Caco-2 (cell line): Measurements from ENCODE around the gene AMHR2. TPM values are rescaled to one million over a fixed set of nuclear protein-coding genes. Genes with fewer than 3 reads are reported as not detected.

Experiments
- BruUV-seq: library from RNA; stranded (reverse); fragments of 400-500 nt; replicated peaks from 2 replicates; lab custom pipeline; 2021; lab: Mats Ljungman, UMichigan
- CTCF ChIA-PET: fragments of 300-600 bp; sonication (Branson Sonifier 250); formaldehyde crosslinking; loops from one replicate; lab custom pipeline; 2022; ENCODE audit warnings: antibody characterized with exemption; lab: Charles Lee
- POLR2A ChIA-PET: fragments of 300-600 bp; sonication (Branson Sonifier 250); formaldehyde crosslinking; loops from one replicate; lab custom pipeline; 2022; ENCODE audit warnings: antibody characterized with exemption; lab: Charles Lee
- DNase-seq, 2 experiments: peaks; one replicate each; pipeline versions ENCODE4 v3.0.0 to v3.0.0-alpha.2; 2020 to 2022
- H3K27me3 ChIP-seq: replicated peaks from 2 replicates; pipeline ENCODE4 v1.6.0; 2011; ENCODE audit warnings: low read length; ENCODE audit not compliant: control insufficient read depth, insufficient read depth
- H3K36me3 ChIP-seq: 2 replicates; pipeline ENCODE4 v1.5.1; 2011; ENCODE audit warnings: low read length; ENCODE audit not compliant: control insufficient read depth, insufficient read depth
- H3K4me1 ChIP-seq: fragments of 250-450 bp; sonication (Bioruptor Pico); 2 replicates; pipeline ENCODE4 v1.5.1; 2020; ENCODE audit warnings: mild to moderate bottlenecking
- H3K4me3 ChIP-seq: 2 replicates; pipeline ENCODE4 v1.5.1; 2011; ENCODE audit warnings: low read depth, mild to moderate bottlenecking, control low read depth, low read length
- H3K9me3 ChIP-seq: fragments of 250-450 bp; sonication (Bioruptor Pico); 2 replicates; pipeline ENCODE4 v1.5.1; 2020; ENCODE audit warnings: mild to moderate bottlenecking, moderate library complexity
- H3K27ac Mint-ChIP-seq: one replicate; pipeline ENCODE4 v1.8.0; 2022; ENCODE audit warnings: mixed read lengths; ENCODE audit not compliant: unreplicated experiment
- H3K27me3 Mint-ChIP-seq: one replicate; pipeline ENCODE4 v1.8.0; 2022; ENCODE audit warnings: mixed read lengths; ENCODE audit not compliant: insufficient read depth, unreplicated experiment
- H3K36me3 Mint-ChIP-seq: one replicate; pipeline ENCODE4 v1.8.0; 2022; ENCODE audit warnings: mild to moderate bottlenecking, mixed read lengths; ENCODE audit not compliant: insufficient read depth, unreplicated experiment
- H3K4me1 Mint-ChIP-seq: one replicate; pipeline ENCODE4 v1.8.0; 2022; ENCODE audit warnings: low read depth, mixed read lengths; ENCODE audit not compliant: unreplicated experiment
- H3K4me3 Mint-ChIP-seq: one replicate; pipeline ENCODE4 v1.8.0; 2022; ENCODE audit warnings: mild to moderate bottlenecking, moderate library complexity, mixed read lengths; ENCODE audit not compliant: unreplicated experiment
- H3K9me3 Mint-ChIP-seq: one replicate; pipeline ENCODE4 v1.8.0; 2022; ENCODE audit warnings: mixed read lengths; ENCODE audit not compliant: unreplicated experiment
- intact Hi-C: fragments of 100-400 bp; cut with micrococcal nuclease; formaldehyde crosslinking; loops from one replicate; pipeline ENCODE4 v1.10.0; 2022; ENCODE audit not compliant: unreplicated experiment
- total RNA-seq: library from RNA; stranded (reverse); gene quantifications from 2 replicates; pipeline ENCODE4 v1.2.3, GENCODE V29; 2022
- TF ChIP-seq, protein P1 (sequence below), 2 experiments: fragments of 200-600 bp in 1 of 2; IDR thresholded peaks; 1 replicate in 1 of 2; 2 replicates in 1 of 2; pipeline versions ENCODE4 v1.5.1 to v1.8.0; 2011 to 2022; ENCODE audit warnings: antibody characterized with exemption in 1 of 2, control low read depth in 1 of 2, inconsistent platforms in 1 of 2, low read depth in 1 of 2, low read length in 1 of 2, mild to moderate bottlenecking in 1 of 2, moderate library complexity in 1 of 2; ENCODE audit not compliant: insufficient read depth in 1 of 2, severe bottlenecking in 1 of 2, unreplicated experiment in 1 of 2

The AMHR2 gene
- total RNA-seq, 1 experiment from 2014 or later: 0.48 TPM

- BruUV-seq: TSS peak; percentile 12
Measured at GRCh38 chr12:53467880-53468279, 44.2 kb downstream of the AMHR2 start.

GRCh38 chr12:53468282-53468681 is 44.6 kb downstream of the AMHR2 start:
- TF ChIP-seq, protein P1, sequence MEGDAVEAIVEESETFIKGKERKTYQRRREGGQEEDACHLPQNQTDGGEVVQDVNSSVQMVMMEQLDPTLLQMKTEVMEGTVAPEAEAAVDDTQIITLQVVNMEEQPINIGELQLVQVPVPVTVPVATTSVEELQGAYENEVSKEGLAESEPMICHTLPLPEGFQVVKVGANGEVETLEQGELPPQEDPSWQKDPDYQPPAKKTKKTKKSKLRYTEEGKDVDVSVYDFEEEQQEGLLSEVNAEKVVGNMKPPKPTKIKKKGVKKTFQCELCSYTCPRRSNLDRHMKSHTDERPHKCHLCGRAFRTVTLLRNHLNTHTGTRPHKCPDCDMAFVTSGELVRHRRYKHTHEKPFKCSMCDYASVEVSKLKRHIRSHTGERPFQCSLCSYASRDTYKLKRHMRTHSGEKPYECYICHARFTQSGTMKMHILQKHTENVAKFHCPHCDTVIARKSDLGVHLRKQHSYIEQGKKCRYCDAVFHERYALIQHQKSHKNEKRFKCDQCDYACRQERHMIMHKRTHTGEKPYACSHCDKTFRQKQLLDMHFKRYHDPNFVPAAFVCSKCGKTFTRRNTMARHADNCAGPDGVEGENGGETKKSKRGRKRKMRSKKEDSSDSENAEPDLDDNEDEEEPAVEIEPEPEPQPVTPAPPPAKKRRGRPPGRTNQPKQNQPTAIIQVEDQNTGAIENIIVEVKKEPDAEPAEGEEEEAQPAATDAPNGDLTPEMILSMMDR (IDR thresholded peaks at IDR 0.05; ENCODE audit: insufficient read depth in 1 of 2, low read depth in 1 of 2, low read length in 1 of 2, severe bottlenecking in 1 of 2, unreplicated experiment in 1 of 2): no peak
- Histone ChIP-seq H3K4me1 (no peaks in the 10 kb centered on the region), H3K36me3 (peaks cover 15% of the 10 kb centered on the region), H3K4me3 (no peak overlapping the region), H3K9me3 (no peaks in the 10 kb centered on the region), H3K27me3 (no peaks in the 10 kb centered on the region)
- H3K36me3 Mint-ChIP-seq: peaks cover 100% of the 10 kb centered on the region
- H3K9me3 Mint-ChIP-seq: no peaks in the 10 kb centered on the region
- H3K27ac Mint-ChIP-seq: no peak overlapping the region
- H3K4me3 Mint-ChIP-seq: no peak overlapping the region
- ChIA-PET POLR2A (no interaction called here), CTCF (no interaction called here)
- BruUV-seq: no TSS peak
- intact Hi-C loops: no loop called here
- H3K4me1 Mint-ChIP-seq: peaks cover 19% of the 10 kb centered on the region
- no peak for DNase-seq
- H3K27me3 Mint-ChIP-seq: no peaks in the 10 kb centered on the region

More at GRCh38 chr12:53467880-53468279, 44.2 kb downstream of the AMHR2 start:
- H3K27ac Mint-ChIP-seq: no peak overlapping the region
- H3K9me3 ChIP-seq: no peaks in the 10 kb centered on the region
- H3K9me3 Mint-ChIP-seq: no peaks in the 10 kb centered on the region
- H3K27me3 ChIP-seq: no peaks in the 10 kb centered on the region
- peaks cover 15% of the 10 kb centered on the region for H3K36me3 ChIP-seq
- DNase-seq: peak in 1 of 2 experiments; percentile 7
- peaks cover 19% of the 10 kb centered on the region for H3K4me1 Mint-ChIP-seq
- CTCF ChIA-PET: no interaction called here
- H3K36me3 Mint-ChIP-seq: peaks cover 100% of the 10 kb centered on the region
- TF ChIP-seq, protein P1 (IDR thresholded peaks at IDR 0.05; ENCODE audit: insufficient read depth in 1 of 2, low read depth in 1 of 2, low read length in 1 of 2, severe bottlenecking in 1 of 2, unreplicated experiment in 1 of 2): no peak
- H3K4me3 Mint-ChIP-seq: no peak overlapping the region
- no peak overlapping the region for H3K4me3 ChIP-seq
- H3K27me3 Mint-ChIP-seq: no peaks in the 10 kb centered on the region
- no peaks in the 10 kb centered on the region for H3K4me1 ChIP-seq
- POLR2A ChIA-PET: no interaction called here
- intact Hi-C loops: no loop called here

DNA sequence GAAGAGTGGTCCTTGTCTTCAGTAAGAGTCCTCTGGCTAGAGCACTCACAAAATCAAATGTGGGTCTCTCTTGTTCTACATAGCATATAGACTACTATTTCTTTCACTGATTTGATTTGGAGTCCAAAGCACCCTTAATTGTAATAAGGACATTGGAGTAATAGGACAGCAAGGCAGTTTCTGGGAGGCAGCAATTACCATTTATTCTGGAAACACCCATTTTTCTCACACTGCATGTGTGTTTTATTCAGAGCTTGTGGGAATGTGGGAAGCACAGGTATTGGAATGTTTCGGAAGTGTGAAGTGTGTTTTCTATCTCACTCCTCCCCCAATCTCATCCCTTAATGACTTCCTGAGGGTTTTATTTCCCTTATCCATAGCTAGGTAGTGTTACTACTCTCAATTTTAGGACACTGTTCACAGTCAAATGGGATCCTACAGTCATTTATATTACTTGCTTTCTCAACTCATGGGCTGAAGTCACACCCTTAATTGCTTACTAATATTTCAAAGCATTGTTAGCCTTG is 48.5 kb downstream of the AMHR2 start:
- CTCF ChIA-PET: interaction anchor here (0.6 to 1.5 kb wide), 2 partner anchors 10 to 21 kb away, joined by 3 to 8 read pairs; no protein-coding TSS in a partner anchor
- no peak overlapping the region for H3K4me3 Mint-ChIP-seq
- Histone ChIP-seq H3K4me1 (no peaks in the 10 kb centered on the region), H3K27me3 (no peaks in the 10 kb centered on the region), H3K36me3 (peaks cover 12% of the 10 kb centered on the region), H3K4me3 (no peak overlapping the region), H3K9me3 (no peaks in the 10 kb centered on the region)
- DNase-seq: no peak
- no peak overlapping the region for H3K27ac Mint-ChIP-seq
- no peaks in the 10 kb centered on the region for H3K9me3 Mint-ChIP-seq
- POLR2A ChIA-PET: interaction anchor here (0.8 kb wide), 1 partner anchor 46 kb away, joined by 4 read pairs; no protein-coding TSS in a partner anchor
- no TSS peak for BruUV-seq
- peaks cover 100% of the 10 kb centered on the region for H3K36me3 Mint-ChIP-seq
- no peaks in the 10 kb centered on the region for H3K27me3 Mint-ChIP-seq
- intact Hi-C loops: no loop called here
- TF ChIP-seq, protein P1 (IDR thresholded peaks at IDR 0.05; ENCODE audit: insufficient read depth in 1 of 2, low read depth in 1 of 2, low read length in 1 of 2, severe bottlenecking in 1 of 2, unreplicated experiment in 1 of 2): no peak
- H3K4me1 Mint-ChIP-seq: peaks cover 14% of the 10 kb centered on the region
